Activated naive CD8-positive, alpha-beta T cell (primary cell): ENCODE data around the gene SYT13.

Experiments
- H3K27ac Mint-ChIP-seq: one replicate; pipeline ENCODE4 v1.8.0; 2021; ENCODE audit warnings: mixed read lengths
- H3K27me3 Mint-ChIP-seq: one replicate; pipeline ENCODE4 v1.8.0; 2021; ENCODE audit warnings: mixed read lengths
- H3K36me3 Mint-ChIP-seq: one replicate; pipeline ENCODE4 v1.8.0; 2021; ENCODE audit warnings: mixed read lengths
- H3K4me1 Mint-ChIP-seq: one replicate; pipeline ENCODE4 v1.8.0; 2021; ENCODE audit warnings: low read depth, mixed read lengths
- H3K4me3 Mint-ChIP-seq: one replicate; pipeline ENCODE4 v1.8.0; 2021; ENCODE audit warnings: mild to moderate bottlenecking, mixed read lengths
- H3K9me3 Mint-ChIP-seq: one replicate; pipeline ENCODE4 v1.8.0; 2021; ENCODE audit warnings: low read depth, mixed read lengths

The SYT13 gene

GRCh38 chr11:45285930-45286632, at the start of gene SYT13:
Gene SYT13, minus strand, starts transcription at chr11:45286341. Its CDS starts 134 bp downstream, at chr11:45286207.
- no peaks in the 10 kb centered on the region for H3K9me3 Mint-ChIP-seq

GRCh38 chr11:45335434-45335833, 49.3 kb upstream of the SYT13 start:
- peaks cover 10% of the 10 kb centered on the region for H3K4me1 Mint-ChIP-seq
- no peaks in the 10 kb centered on the region for H3K36me3 Mint-ChIP-seq
- peaks cover 3% of the 10 kb centered on the region for H3K27me3 Mint-ChIP-seq
- no peak overlapping the region for H3K27ac Mint-ChIP-seq
- no peaks in the 10 kb centered on the region for H3K9me3 Mint-ChIP-seq
- no peak overlapping the region for H3K4me3 Mint-ChIP-seq

More at GRCh38 chr11:45285930-45286632, at the start of gene SYT13:
- no peak within 1 kb of the TSS for H3K4me3 Mint-ChIP-seq
- no peaks in the 10 kb centered on the region for H3K36me3 Mint-ChIP-seq
- no peak within 1 kb of the TSS for H3K27ac Mint-ChIP-seq
- H3K4me1 Mint-ChIP-seq: no peaks in the 10 kb centered on the region
- H3K27me3 Mint-ChIP-seq: peaks cover 43% of the 10 kb centered on the region

GRCh38 chr11:45334836-45335235, 48.7 kb upstream of the SYT13 start:
- no peak overlapping the region for H3K4me3 Mint-ChIP-seq
- H3K27ac Mint-ChIP-seq: no peak overlapping the region
- H3K36me3 Mint-ChIP-seq: no peaks in the 10 kb centered on the region
- H3K9me3 Mint-ChIP-seq: no peaks in the 10 kb centered on the region
- H3K4me1 Mint-ChIP-seq: peaks cover 4% of the 10 kb centered on the region
- peaks cover 3% of the 10 kb centered on the region for H3K27me3 Mint-ChIP-seq

- H3K4me1 Mint-ChIP-seq: peaks cover under 1% of the 10 kb centered on the region
Measured at GRCh38 chr11:45334410-45334809, 48.3 kb upstream of the SYT13 start.

GRCh38 chr11:45333001-45333971, 47.1 kb upstream of the SYT13 start:
- Mint-ChIP-seq H3K27ac (no peak overlapping the region), H3K36me3 (no peaks in the 10 kb centered on the region), H3K4me1 (no peaks in the 10 kb centered on the region), H3K9me3 (no peaks in the 10 kb centered on the region), H3K4me3 (no peak overlapping the region), H3K27me3 (peaks cover 3% of the 10 kb centered on the region)

More at GRCh38 chr11:45334410-45334809, 48.3 kb upstream of the SYT13 start:
- H3K27me3 Mint-ChIP-seq: peaks cover 3% of the 10 kb centered on the region
- no peaks in the 10 kb centered on the region for H3K9me3 Mint-ChIP-seq
- H3K36me3 Mint-ChIP-seq: no peaks in the 10 kb centered on the region
- H3K27ac Mint-ChIP-seq: no peak overlapping the region
- no peak overlapping the region for H3K4me3 Mint-ChIP-seq

GRCh38 chr11:45332276-45332934, 46.3 kb upstream of the SYT13 start:
- no peak overlapping the region for H3K27ac Mint-ChIP-seq
- no peaks in the 10 kb centered on the region for H3K36me3 Mint-ChIP-seq
- H3K27me3 Mint-ChIP-seq: peaks cover 6% of the 10 kb centered on the region
- no peaks in the 10 kb centered on the region for H3K4me1 Mint-ChIP-seq
- no peak overlapping the region for H3K4me3 Mint-ChIP-seq
- peaks cover 2% of the 10 kb centered on the region for H3K9me3 Mint-ChIP-seq

- Mint-ChIP-seq H3K4me3 (no peak overlapping the region), H3K4me1 (no peaks in the 10 kb centered on the region)
Measured at GRCh38 chr11:45331839-45332238, 45.7 kb upstream of the SYT13 start.

GRCh38 chr11:45328726-45329125, 42.6 kb upstream of the SYT13 start:
- H3K4me3 Mint-ChIP-seq: no peak overlapping the region
- no peak overlapping the region for H3K27ac Mint-ChIP-seq
- H3K27me3 Mint-ChIP-seq: peaks cover 14% of the 10 kb centered on the region
- peaks cover 3% of the 10 kb centered on the region for H3K36me3 Mint-ChIP-seq
- no peaks in the 10 kb centered on the region for H3K4me1 Mint-ChIP-seq
- peaks cover 9% of the 10 kb centered on the region for H3K9me3 Mint-ChIP-seq

More at GRCh38 chr11:45331839-45332238, 45.7 kb upstream of the SYT13 start:
- H3K36me3 Mint-ChIP-seq: peaks cover 3% of the 10 kb centered on the region
- no peak overlapping the region for H3K27ac Mint-ChIP-seq
- peaks cover 8% of the 10 kb centered on the region for H3K9me3 Mint-ChIP-seq
- peaks cover 10% of the 10 kb centered on the region for H3K27me3 Mint-ChIP-seq

- peaks cover 14% of the 10 kb centered on the region for H3K27me3 Mint-ChIP-seq
- H3K4me1 Mint-ChIP-seq: no peaks in the 10 kb centered on the region
- H3K9me3 Mint-ChIP-seq: peaks cover 9% of the 10 kb centered on the region
- H3K4me3 Mint-ChIP-seq: no peak overlapping the region
- H3K27ac Mint-ChIP-seq: no peak overlapping the region
- H3K36me3 Mint-ChIP-seq: peaks cover 3% of the 10 kb centered on the region
Measured at GRCh38 chr11:45324459-45324858, 38.3 kb upstream of the SYT13 start.

- Mint-ChIP-seq H3K9me3 (peaks cover 9% of the 10 kb centered on the region), H3K27me3 (peaks cover 14% of the 10 kb centered on the region), H3K4me1 (no peaks in the 10 kb centered on the region), H3K4me3 (no peak overlapping the region), H3K36me3 (peaks cover 3% of the 10 kb centered on the region), H3K27ac (no peak overlapping the region)
Measured at GRCh38 chr11:45323601-45324249, 37.6 kb upstream of the SYT13 start.

- no peak overlapping the region for H3K27ac Mint-ChIP-seq
- H3K36me3 Mint-ChIP-seq: peaks cover 3% of the 10 kb centered on the region
- H3K27me3 Mint-ChIP-seq: peaks cover 14% of the 10 kb centered on the region
- no peaks in the 10 kb centered on the region for H3K4me1 Mint-ChIP-seq
- peaks cover 9% of the 10 kb centered on the region for H3K9me3 Mint-ChIP-seq
- H3K4me3 Mint-ChIP-seq: no peak overlapping the region
Measured at GRCh38 chr11:45322891-45323600, 36.9 kb upstream of the SYT13 start.

GRCh38 chr11:45322111-45322705, 36.1 kb upstream of the SYT13 start:
- Mint-ChIP-seq H3K4me3 (no peak overlapping the region), H3K36me3 (peaks cover 3% of the 10 kb centered on the region), H3K27me3 (peaks cover 10% of the 10 kb centered on the region), H3K27ac (no peak overlapping the region), H3K4me1 (no peaks in the 10 kb centered on the region), H3K9me3 (peaks cover 5% of the 10 kb centered on the region)

GRCh38 chr11:45321669-45322068, 35.5 kb upstream of the SYT13 start:
- peaks cover 6% of the 10 kb centered on the region for H3K27me3 Mint-ChIP-seq

More at GRCh38 chr11:45321669-45322068, 35.5 kb upstream of the SYT13 start:
- Mint-ChIP-seq H3K4me1 (no peaks in the 10 kb centered on the region), H3K4me3 (no peak overlapping the region), H3K27ac (no peak overlapping the region), H3K36me3 (no peaks in the 10 kb centered on the region), H3K9me3 (no peaks in the 10 kb centered on the region)
